ENCODE data around the gene FLVCR2.

FLVCR2 gene

DNA sequence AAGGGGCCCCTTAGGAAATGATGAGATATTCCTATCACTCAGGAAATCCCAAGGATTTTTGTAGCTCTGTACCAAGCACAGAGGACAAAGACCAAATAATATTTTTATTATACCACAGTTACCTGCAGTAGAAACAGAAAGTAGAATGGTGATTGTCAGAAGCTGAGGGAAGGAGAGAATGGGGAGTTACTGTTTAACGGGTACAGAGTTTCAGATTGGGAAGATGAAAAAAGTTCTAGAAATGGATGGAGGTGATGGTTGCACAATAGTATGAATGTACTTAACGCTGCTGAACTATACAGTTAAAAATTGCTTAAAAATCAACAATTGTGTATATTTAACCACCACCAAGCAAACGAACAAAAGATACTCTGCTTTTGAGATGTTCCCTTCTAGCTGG is 24.1 kb downstream of the FLVCR2 start:
- H3F3A ChIP-seq (ENCODE audit: insufficient read depth): no peaks in the 10 kb centered on the region
- no peaks in the 10 kb centered on the region for H3K9me2 ChIP-seq (replicated peaks; ENCODE audit: insufficient read depth, low read length)
- no peak overlapping the region for H3K9ac ChIP-seq (ENCODE audit: low read length)
- no peaks in the 10 kb centered on the region for H4K20me1 ChIP-seq (ENCODE audit: low read depth, low read length)
- H3K9me3 ChIP-seq (ENCODE audit: insufficient read depth, low read length): no peaks in the 10 kb centered on the region
- no peak overlapping the region for H3K4me3 ChIP-seq (ENCODE audit: insufficient read depth, low read length, poor library complexity, severe bottlenecking)
- H3K27ac ChIP-seq (ENCODE audit: low read depth, low read length): no peak overlapping the region
- TF ChIP-seq, protein P1, sequence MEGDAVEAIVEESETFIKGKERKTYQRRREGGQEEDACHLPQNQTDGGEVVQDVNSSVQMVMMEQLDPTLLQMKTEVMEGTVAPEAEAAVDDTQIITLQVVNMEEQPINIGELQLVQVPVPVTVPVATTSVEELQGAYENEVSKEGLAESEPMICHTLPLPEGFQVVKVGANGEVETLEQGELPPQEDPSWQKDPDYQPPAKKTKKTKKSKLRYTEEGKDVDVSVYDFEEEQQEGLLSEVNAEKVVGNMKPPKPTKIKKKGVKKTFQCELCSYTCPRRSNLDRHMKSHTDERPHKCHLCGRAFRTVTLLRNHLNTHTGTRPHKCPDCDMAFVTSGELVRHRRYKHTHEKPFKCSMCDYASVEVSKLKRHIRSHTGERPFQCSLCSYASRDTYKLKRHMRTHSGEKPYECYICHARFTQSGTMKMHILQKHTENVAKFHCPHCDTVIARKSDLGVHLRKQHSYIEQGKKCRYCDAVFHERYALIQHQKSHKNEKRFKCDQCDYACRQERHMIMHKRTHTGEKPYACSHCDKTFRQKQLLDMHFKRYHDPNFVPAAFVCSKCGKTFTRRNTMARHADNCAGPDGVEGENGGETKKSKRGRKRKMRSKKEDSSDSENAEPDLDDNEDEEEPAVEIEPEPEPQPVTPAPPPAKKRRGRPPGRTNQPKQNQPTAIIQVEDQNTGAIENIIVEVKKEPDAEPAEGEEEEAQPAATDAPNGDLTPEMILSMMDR (IDR thresholded peaks at IDR 0.05; ENCODE audit: insufficient read depth, low read length, poor library complexity, severe bottlenecking): no peak
- TF ChIP-seq EZH2phosphoT487 (conservative IDR thresholded peaks at IDR 0.05; ENCODE audit: low read length): no peak
- no peaks in the 10 kb centered on the region for H3K27me3 ChIP-seq (ENCODE audit: low read length)
- no peaks in the 10 kb centered on the region for H3K79me2 ChIP-seq (ENCODE audit: insufficient read depth, low read length)
- no peak overlapping the region for H2AFZ ChIP-seq (ENCODE audit: low read depth, low read length, severe bottlenecking)
- no peak overlapping the region for H3K4me2 ChIP-seq (ENCODE audit: low read depth, low read length, poor library complexity, severe bottlenecking)
- H3K36me3 ChIP-seq (ENCODE audit: low read length): no peaks in the 10 kb centered on the region

DNA sequence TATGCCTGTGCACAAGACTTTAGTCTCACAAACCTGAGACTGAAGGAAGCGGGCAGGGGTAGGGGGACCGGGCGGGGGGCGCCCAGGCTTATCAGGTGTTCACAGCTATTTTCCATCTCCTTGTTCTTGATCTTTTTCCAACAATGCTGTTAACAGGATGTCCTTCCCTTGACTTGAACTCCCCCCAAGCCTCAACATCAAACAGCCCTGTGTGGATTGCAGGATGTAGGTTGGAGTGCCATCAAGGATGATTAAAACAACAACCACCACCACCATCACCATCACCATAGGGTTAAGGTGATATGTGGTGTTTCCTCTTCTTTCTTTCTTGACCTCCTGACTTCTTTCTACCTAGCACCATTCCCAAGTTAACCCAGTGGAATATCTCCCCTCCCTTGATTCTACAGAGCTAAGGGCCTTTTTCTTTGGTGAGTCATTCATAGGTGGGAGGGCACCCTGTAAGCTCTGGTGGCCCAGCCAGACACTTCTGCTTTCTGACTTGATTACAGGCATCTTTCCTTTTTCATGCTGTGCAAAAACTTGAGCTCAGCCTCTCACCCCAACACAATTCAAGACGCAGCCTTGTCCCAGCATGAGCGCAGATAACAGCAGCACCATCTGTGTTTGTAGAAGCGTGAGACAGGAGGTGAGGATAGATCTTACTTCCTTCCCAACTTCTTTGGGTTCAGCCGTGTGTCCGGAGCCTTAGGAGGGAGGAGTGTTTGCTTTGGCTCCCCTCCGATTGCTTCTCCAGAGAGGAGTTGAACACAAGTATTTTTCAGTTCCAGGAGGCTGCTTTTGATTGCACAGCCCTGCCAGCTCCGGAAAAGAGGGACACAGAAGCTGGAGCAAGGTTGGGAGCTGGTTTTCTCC is 26.8 kb downstream of the FLVCR2 start:
- Histone ChIP-seq H3K9ac (ENCODE audit: low read length) (no peak overlapping the region), H3K9me2 (replicated peaks; ENCODE audit: insufficient read depth, low read length) (no peaks in the 10 kb centered on the region), H3K4me3 (ENCODE audit: insufficient read depth, low read length, poor library complexity, severe bottlenecking) (no peak overlapping the region), H3K4me2 (ENCODE audit: low read depth, low read length, poor library complexity, severe bottlenecking) (no peak overlapping the region), H2AFZ (ENCODE audit: low read depth, low read length, severe bottlenecking) (no peak overlapping the region), H3K9me3 (ENCODE audit: insufficient read depth, low read length) (no peaks in the 10 kb centered on the region), H3F3A (ENCODE audit: insufficient read depth) (no peaks in the 10 kb centered on the region), H3K27me3 (ENCODE audit: low read length) (no peaks in the 10 kb centered on the region), H3K79me2 (ENCODE audit: insufficient read depth, low read length) (no peaks in the 10 kb centered on the region), H4K20me1 (ENCODE audit: low read depth, low read length) (no peaks in the 10 kb centered on the region), H3K36me3 (ENCODE audit: low read length) (no peaks in the 10 kb centered on the region), H3K27ac (ENCODE audit: low read depth, low read length) (no peak overlapping the region)
- no peak for TF ChIP-seq EZH2phosphoT487 (conservative IDR thresholded peaks at IDR 0.05; ENCODE audit: low read length)
- TF ChIP-seq, protein P1 (IDR thresholded peaks at IDR 0.05; ENCODE audit: insufficient read depth, low read length, poor library complexity, severe bottlenecking): no peak

DNA sequence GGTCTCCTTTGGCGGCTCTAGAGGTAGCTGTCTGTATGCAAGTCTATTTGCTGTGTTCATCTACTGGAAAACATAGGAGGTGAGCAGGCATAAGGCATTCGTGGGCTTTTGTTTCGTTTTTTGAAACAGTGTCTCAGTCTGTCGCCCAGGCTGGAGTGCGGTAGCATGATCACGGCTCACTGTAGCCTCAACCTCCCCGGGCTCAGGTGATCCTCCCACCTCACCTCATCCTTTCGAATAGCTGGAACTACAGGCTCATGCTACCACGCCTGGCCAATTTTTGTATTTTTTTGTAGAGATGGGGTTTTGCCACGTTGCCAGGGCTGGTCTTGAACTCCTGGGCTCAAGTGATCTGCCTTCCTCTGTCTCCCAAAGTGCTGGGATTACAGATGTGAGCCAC is 27.5 kb downstream of the FLVCR2 start:
- H3K27ac ChIP-seq (ENCODE audit: low read depth, low read length): no peak overlapping the region
- no peak overlapping the region for H3K9ac ChIP-seq (ENCODE audit: low read length)
- H3K4me3 ChIP-seq (ENCODE audit: insufficient read depth, low read length, poor library complexity, severe bottlenecking): no peak overlapping the region
- no peaks in the 10 kb centered on the region for H3K9me3 ChIP-seq (ENCODE audit: insufficient read depth, low read length)
- no peak overlapping the region for H2AFZ ChIP-seq (ENCODE audit: low read depth, low read length, severe bottlenecking)
- no peaks in the 10 kb centered on the region for H3F3A ChIP-seq (ENCODE audit: insufficient read depth)
- no peaks in the 10 kb centered on the region for H3K79me2 ChIP-seq (ENCODE audit: insufficient read depth, low read length)
- no peaks in the 10 kb centered on the region for H4K20me1 ChIP-seq (ENCODE audit: low read depth, low read length)
- TF ChIP-seq, protein P1 (IDR thresholded peaks at IDR 0.05; ENCODE audit: insufficient read depth, low read length, poor library complexity, severe bottlenecking): no peak
- no peak overlapping the region for H3K4me2 ChIP-seq (ENCODE audit: low read depth, low read length, poor library complexity, severe bottlenecking)
- H3K9me2 ChIP-seq (replicated peaks; ENCODE audit: insufficient read depth, low read length): no peaks in the 10 kb centered on the region
- H3K27me3 ChIP-seq (ENCODE audit: low read length): no peaks in the 10 kb centered on the region
- H3K36me3 ChIP-seq (ENCODE audit: low read length): no peaks in the 10 kb centered on the region
